NCI-H146 treated with DMSO at 0.1 percent for 48 hours (cell line): Measurements from ENCODE around the gene HSD11B2.

Experiments used
- DNase-seq: peaks from one replicate; lab custom pipeline; 2025; ENCODE audit not compliant: unreplicated experiment; lab: John Stamatoyannopoulos, UW

Gene HSD11B2

DNA sequence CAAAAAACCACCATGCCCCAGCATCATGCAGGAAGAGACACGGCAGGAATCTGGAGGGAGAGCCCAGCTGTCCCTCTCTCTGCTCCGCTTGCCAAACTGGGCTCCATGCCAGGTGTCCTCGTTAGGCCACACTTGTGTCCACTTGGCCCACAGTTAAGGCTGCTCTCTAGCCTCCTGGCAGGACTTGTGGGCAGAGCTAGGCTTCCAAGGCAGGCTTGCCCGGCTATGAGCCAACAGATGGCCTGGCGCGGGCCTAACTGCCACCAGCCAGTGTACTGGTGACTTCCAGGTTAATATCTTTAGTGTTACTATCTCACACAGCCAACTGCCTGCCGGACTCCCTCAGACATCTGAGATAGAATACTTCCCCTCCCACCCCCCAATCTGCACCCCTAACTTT is 39.4 kb downstream of the HSD11B2 start:
- no peak for DNase-seq

DNA sequence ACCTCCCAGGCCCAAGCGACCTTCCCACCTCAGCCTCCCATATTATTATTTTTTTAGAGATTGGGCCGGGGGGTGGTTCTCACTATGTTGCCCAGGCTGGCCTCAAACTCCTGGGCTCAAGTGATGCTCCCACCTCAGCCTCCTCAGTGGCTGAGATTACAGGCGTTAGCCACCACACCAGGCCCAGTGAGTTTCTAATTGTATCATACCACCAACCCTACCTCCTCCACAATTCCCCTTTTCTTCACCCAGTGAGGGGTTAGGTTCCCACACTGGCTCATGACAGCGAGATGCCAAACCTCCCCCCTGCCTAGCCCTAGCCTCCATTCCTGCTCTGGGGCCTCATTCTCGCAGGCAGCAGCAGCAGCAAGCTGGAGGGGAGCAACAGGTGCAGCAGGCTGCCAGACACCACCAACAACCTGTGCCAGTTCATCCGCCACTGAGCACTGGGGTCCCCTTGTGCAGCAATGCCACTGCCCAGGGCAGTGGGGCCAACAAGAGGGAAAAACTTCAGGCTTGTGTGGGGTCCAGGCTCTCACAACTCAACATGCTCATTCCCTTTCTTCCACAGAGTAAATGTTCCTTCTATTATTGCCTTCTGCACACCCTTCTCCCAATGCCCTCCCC is 41.0 kb downstream of the HSD11B2 start:
- no peak for DNase-seq

DNA sequence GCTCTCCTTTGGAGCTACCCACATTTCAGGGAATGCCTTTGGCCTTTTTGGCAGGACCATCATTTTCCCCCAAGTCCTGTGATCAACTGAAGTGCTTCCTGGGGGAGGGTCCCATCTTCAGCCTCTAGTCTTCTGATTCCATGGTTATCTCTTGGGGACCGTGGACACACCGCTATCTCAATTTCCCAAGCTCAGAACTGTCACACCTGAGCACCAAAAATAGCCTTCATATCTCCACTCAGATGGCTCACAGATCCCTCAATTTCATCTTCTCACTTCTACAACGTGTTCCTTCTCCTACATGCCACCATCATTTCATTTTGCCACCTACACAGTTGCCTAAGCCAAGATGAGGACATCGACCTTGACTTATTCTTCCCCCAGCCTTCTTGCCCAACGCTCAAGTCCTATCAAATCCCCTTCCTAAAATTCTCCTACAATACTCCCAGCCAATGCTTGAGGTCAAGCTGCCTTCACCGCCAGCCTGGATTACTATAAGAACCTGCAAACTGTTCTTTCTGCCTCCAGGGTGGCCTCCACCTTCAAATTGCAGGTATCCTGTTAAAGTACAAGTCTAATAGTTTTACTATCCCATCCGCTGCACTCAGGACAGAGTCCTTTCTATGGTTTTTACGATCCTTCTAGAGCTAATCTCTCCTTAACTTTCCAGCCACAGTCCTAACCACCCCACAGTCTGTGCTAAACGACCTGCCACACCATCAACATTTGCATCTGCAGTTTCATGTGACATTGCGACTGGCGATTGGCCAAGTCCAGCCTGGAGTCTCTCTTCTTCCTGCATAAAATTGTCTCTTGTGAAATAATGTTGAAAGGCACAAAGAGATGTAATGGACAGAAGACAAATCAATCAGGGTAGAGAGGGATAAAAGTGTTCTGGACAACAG is 43.9 kb downstream of the HSD11B2 start:
- DNase-seq = no peak

DNA sequence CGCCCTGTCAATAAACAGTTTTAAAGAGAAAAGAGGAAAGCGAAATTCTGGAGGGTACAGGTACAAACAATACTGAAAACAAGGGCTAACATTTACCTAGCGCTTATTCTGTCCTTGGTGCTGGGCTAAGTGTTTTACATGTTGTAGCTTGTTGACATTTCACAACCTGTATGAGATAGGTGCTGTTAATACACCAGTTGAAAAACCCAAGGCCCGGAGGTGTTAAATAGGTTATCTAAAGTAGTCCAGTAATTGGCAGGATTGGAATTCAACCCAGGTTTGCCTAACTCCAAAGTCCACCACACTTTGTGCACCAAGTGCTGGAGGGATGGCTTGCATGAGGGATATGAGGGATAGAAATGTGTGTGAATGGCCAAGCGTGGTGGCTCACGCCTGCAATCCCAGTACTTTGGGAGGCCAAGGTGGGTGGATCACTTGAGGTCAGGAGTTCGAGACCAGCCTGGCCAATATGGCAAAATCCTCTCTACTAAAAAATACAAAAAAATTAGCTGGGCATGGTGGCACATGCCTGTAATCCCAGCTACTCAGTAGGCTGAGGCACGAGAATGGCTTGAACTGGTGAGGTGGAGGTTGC is 47.1 kb downstream of the HSD11B2 start:
- DNase-seq = no peak

DNA sequence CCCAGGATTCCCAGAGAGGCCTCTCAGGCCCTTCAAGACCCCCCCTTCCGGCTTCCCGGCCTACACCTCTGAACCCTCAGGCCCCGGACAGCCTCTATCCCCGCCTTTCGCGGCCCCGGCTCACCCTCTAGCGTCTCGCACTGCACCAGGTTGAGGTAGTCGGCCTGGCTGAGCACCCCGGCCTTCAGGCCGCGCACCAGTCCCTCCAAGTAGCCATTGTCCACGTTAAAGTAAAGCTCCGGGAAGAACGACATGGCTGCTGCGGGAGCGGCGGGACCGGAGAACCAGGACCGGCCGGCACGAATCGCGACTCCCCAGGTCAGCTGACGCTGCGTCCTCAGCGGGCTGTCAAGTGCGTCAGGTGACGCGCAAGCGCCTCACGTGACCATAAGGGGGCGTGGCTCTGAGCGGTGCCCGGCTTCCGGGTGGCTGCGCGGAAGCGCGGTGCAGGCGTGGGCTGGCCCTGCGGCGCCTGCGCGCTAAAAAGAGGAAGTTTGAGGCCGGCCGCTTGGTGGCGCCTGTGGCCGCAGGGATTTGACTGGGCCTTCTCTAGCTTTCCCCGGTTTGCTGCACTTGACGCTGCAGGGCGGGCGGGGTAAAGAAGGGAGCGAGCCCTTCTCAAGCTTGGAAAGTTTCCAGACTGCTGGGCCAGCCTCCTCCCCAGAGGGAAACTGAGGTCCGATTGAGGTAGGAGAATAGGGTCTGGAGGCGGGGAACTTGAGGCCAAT is 50.1 kb downstream of the HSD11B2 start, which contains the start of gene ATP6V0D1:
Gene ATP6V0D1, minus strand, starts transcription at position 325 of the 728 bp plus-strand sequence. Its CDS starts 71 bp downstream, at position 254.
- DNase-seq = peak; percentile 83

DNA sequence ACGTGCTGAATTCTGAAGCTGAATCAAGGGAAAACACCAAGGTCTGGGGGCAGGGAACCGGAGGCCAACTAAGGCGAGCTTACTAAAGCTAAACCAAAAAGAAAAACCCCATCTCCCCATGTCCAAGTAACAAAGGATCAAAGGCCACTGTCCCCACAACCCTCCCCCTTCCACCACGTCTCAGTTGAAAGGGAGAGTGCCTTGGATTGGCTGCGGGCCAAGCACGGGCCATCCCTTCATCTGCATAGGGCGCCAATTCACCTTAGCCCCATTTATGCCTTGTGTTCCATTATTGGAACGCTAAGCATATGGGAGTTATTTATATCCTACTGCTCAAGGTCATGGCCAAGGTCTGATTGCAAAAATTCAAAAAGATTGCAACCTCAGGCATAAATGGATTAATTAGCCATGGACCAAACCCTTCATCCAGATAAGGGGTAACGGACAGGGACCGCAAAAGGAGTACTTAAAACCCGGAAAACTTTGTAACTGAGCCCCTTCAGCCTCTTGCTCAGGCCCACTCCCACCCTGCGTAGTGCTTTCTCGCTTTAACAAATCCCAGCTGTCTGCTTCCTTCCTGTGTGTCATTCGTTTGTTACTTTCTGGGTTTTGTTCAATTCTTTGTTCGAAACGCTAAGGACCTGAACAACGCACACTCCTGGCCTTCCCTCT is 50.8 kb downstream of the HSD11B2 start:
- peak; percentile 20 for DNase-seq

DNA sequence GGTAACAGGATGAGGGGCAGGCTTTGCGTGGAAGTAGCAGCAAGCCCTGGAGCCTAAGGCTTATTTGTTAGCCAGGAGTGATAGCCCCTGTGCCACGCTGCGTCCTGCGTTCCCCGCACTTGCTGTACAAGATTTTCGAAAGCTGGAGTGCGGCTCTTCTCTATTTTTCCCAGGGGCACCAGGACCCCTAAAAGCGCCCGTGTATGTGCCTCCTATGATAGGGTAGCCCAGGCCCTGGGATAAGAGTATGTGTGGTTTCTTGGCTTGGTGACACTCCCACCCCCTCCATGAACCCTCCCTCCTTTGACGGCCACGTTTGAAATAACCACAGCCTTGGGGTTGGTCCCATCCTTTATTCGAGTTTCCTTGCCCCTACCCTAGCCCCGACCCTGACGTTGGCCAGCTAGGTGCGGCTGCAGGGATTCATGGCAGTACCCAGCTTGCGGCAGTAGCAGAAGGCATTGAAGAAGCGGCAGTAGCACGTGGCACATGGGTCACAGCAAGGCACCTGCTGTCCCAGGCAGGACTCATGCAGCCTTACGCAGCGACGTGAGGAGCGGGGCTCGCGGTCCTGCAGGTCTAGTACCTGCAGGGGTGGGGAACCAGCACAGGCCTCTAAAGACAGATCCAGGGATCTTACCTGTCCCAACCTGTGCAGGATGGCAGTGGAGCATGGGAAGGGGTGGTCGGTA is 51.5 kb downstream of the HSD11B2 start:
- DNase-seq = no peak

DNA sequence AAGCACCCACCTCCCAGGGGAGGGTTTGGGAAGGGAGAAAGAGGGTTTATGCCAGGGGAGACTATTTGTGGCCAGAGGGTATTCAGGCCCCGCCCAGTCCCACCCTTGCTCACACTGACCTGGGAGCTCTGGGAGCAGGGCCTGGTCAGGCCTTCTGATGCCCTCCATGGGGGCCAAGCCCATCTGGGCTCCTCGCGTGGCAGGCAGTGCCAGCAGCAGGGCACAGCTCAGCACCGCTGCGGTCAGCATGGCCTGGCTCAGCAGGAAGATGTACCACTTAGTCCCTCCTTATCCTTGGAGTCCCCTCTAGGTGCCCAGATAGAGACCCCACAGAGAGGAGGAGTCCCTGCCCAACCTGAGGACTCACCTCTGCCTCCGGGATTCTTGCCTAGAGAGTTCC is 52.2 kb downstream of the HSD11B2 start, which contains the start of gene AGRP:
Gene AGRP, minus strand, starts transcription at position 398 of the 400 bp plus-strand sequence. Its CDS starts 149 bp downstream, at position 249.
- DNase-seq = no peak

DNA sequence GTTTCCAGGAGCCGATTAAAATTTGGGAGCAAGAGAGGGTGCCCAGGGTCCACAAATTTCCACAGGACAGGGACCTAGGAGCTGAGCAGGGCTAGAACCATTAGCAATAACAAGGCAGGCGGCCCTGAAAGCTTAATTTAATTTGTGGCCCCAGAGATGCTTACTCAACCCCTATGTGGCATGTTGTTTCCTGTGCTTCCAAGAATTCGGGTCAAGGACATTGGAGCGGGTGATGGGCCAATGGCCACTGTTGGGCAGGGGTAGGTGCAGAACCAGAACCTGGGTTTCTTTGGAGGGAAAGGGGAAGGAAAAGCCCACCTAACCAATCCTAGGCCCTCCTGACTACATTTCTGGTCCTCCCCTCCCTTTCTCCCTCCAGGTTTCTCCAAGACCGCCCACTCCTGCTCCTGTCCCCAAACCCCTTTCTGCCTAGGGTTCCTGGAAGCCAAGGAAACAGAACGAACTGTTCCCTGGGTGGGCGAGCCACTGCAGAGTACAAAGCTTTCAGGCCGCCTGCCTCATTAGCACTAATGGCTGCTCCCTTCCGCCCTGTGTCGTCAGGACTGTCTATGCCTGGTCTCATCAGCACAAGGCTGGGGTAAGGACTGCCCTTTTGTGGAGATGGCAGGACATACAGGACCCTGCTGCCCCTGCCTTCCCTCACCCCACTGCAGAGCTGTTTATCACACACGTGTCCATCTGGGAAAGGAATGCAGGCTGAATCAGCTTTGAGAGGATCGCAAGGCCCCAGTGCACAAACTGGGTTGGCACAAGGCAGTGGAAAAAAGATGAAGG is 53.0 kb downstream of the HSD11B2 start:
- DNase-seq = no peak

DNA sequence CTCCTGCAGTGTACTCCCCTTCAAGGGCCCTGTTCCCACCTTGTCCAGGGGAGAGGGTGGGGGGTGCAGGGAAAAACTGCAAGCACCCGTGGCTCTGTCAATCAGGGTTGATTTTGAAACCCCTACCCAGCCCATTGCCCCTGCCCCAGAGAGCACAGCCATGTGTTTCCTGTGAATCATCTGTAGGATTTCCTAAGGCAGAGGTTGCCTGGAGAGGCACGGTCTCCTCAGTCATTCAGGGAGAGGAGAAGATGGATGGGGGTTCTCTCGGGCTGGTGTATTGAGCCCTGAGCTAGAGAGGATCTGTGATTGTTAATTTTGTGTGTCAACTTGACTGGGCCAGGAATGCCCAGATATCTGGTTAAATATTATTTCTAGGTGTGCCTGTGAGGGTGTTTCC is 55.9 kb downstream of the HSD11B2 start:
- no peak for DNase-seq
